ENCODE measurements around the gene ARMC7.

DNA sequence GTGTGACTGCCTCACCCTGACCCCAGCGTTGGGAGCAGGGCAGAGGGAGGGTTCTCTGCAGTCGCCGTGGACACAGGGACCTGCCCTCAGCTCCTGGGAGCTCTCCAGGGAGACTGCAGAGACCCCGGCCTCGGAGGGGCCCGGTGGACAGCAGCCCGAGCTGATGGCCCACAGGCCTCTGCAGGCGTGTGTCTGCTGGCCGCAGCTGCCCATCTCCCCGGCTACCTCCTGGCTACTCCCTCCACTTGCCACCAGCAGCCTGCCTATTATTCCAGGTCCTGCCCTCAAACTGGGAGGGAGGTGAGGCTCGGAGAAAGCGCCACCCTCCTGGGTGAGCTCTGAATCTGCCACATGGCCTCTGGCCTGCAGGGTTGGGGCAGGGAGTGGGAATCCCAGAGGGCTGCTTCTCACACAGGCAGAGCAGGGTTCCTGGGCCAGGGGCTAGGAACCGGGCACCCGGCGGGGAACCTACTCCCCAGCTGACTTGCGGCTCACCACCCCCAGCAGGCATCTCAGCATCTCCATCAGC lies 14.8 kb upstream of the ARMC7 start:
- TF ChIP-seq, protein P1, sequence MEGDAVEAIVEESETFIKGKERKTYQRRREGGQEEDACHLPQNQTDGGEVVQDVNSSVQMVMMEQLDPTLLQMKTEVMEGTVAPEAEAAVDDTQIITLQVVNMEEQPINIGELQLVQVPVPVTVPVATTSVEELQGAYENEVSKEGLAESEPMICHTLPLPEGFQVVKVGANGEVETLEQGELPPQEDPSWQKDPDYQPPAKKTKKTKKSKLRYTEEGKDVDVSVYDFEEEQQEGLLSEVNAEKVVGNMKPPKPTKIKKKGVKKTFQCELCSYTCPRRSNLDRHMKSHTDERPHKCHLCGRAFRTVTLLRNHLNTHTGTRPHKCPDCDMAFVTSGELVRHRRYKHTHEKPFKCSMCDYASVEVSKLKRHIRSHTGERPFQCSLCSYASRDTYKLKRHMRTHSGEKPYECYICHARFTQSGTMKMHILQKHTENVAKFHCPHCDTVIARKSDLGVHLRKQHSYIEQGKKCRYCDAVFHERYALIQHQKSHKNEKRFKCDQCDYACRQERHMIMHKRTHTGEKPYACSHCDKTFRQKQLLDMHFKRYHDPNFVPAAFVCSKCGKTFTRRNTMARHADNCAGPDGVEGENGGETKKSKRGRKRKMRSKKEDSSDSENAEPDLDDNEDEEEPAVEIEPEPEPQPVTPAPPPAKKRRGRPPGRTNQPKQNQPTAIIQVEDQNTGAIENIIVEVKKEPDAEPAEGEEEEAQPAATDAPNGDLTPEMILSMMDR (IDR thresholded peaks at IDR 0.05): no peak
- TF ChIP-seq, protein P2, sequence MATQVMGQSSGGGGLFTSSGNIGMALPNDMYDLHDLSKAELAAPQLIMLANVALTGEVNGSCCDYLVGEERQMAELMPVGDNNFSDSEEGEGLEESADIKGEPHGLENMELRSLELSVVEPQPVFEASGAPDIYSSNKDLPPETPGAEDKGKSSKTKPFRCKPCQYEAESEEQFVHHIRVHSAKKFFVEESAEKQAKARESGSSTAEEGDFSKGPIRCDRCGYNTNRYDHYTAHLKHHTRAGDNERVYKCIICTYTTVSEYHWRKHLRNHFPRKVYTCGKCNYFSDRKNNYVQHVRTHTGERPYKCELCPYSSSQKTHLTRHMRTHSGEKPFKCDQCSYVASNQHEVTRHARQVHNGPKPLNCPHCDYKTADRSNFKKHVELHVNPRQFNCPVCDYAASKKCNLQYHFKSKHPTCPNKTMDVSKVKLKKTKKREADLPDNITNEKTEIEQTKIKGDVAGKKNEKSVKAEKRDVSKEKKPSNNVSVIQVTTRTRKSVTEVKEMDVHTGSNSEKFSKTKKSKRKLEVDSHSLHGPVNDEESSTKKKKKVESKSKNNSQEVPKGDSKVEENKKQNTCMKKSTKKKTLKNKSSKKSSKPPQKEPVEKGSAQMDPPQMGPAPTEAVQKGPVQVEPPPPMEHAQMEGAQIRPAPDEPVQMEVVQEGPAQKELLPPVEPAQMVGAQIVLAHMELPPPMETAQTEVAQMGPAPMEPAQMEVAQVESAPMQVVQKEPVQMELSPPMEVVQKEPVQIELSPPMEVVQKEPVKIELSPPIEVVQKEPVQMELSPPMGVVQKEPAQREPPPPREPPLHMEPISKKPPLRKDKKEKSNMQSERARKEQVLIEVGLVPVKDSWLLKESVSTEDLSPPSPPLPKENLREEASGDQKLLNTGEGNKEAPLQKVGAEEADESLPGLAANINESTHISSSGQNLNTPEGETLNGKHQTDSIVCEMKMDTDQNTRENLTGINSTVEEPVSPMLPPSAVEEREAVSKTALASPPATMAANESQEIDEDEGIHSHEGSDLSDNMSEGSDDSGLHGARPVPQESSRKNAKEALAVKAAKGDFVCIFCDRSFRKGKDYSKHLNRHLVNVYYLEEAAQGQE (IDR thresholded peaks at IDR 0.05; ENCODE audit: insufficient read depth in 1 of 2, low read depth in 2 of 2, low read length in 1 of 2): no peak
- no peak for TF ChIP-seq TCF7L2 (IDR thresholded peaks at IDR 0.05; ENCODE audit: low read depth, low read length)
